Effector CD4-positive, alpha-beta T cell (primary cell): ENCODE results near the gene MPPED2.
"Not testable (repeated sequence)": the region's sequence is repeated elsewhere in the genome, so short reads cannot be mapped to it uniquely, and the experiment has no call there.

Source experiments
- DNase-seq: peaks from one replicate; pipeline ENCODE4 v3.0.0-alpha.2; 2020

MPPED2 gene

GRCh38 chr11:30578406-30578805, 7.7 kb downstream of the MPPED2 start:
- no peak for DNase-seq

DNA sequence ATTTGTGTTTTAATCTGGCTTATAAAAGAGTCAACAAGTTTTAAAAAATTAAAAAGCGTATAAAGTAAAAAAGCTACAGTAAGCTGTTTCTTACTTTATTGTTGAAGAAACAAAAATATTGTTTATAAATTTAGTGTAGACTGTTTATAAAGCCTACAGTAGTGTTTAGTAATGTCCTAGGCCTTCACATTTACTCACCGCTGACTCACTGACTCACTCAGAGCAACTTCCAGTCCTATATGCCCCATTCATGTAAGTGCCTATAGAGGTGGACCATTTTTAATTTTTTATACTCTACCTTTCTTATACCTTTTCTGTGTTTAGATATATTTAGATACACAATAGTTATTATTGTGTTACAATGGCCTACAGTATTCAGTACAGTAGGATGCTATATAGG, 12.2 kb downstream of the MPPED2 start:
- DNase-seq = no peak

DNA sequence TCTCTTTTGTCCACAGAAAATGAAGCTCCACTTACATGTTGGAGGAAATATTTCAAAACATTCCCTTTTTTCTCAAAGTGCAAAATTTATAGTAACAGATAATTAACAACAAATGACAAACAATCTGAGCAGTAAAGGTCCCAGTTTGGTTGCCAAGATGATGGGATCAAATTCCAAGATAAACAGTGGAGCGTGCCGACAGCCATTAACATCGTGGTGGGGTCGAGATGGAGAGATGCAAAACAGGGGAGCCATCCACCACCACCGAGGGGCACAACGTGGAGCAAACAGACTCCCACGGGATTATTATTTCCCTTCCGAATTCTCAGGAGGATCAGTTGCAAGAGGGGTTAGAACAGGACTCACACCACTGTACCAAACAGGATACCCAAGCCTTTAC, 17.2 kb downstream of the MPPED2 start:
- no peak for DNase-seq

DNA sequence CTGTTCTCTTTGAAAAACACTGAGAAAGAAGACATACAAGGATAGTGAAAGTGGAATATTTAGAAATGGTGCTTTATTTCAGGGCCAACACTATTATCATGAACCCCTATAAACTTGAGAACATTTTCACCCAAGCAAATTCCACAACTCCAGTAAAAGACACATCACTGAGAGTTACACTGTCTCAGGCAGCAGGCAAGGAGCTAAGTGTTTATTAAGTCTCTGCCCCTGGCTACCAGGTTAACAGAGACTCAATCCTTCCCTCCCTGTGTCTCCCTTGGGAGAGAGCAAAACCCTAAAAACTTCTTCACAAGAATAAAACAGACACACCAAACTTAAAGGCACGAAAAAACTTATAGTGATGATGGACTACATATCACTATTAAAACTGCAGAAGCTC, 18.5 kb downstream of the MPPED2 start:
- no peak for DNase-seq

DNA sequence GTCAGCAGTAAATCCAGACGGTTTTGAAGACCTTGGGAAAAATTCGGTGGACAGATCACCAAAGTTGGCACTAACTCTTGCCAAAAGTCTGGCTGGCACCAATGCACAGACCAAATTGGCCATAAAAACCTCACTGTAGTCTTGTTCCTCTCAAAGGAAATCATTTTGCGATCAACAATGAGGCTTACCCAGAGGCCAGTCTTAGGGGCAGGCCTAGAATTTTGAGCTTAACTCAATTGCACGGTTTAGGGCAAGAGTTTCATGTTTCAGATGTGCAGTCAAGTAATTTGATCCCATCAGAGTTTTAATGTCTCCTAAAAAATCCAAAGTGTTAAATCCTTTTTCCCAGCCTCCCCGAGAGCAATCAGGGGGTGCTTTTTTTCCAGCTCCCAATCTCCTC, 19.0 kb downstream of the MPPED2 start:
- DNase-seq = no peak

DNA sequence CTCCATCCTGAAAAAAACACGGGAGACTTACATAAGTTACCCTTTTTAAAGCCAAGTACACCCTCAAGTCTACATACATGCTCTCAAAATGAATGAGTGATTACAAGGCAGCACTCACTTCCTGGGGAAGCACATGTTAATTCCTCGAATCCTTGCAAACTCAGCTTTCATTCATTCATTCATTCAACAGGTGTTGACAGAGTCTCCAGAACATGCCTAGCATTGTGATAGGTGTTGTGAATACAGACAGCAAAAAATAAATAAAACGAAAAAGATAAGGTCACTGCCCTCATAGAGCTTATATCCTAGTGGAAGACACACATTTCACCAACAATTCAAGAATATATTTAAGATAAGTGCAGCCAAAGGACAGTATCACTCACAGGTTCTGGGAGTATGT, 19.7 kb downstream of the MPPED2 start:
- DNase-seq = no peak

GRCh38 chr11:30565027-30565426, 21.1 kb downstream of the MPPED2 start:
- DNase-seq = no peak

- DNase-seq = no peak
Observed at GRCh38 chr11:30561691-30562415, 24.3 kb downstream of the MPPED2 start.

DNA sequence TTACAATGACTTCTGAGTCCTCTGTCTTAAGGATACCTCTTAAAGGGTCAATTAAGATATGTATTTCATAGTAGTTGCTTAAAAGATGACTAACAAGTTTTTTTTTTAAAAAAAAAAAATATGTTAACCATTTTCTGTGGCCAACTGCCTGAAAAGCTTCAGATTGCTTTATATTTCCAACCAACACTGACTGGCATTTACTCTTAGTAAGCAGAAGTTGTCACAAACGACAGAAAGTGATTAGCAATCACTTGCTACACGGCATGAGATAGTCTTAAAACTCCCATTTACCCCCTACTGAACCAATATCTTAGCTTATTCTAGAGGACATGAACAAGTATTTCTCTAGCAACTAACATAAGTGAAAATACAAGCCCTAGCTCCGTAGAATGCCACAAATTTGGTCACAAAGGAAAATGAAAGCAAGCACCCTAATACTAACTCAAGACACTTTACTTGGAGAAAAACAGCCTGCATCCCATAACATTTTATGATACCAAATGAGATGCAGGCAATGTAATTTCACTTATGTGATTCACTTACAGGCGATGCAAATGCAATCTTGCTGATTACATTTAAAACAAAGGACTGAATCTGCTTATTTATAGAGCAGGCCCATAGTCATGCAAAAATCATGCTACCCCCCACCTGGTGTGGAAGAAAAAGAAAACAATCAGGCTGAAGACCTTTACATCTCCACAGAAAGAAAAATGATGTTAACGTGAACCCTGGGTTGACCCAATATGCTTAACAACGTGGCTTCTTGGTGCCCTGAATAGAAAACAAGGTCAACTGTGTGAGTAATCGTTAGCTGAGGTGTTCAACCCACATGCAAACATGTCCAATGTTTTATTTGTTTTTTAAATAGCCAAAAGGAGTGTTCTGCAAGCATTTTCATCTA, 25.7 kb downstream of the MPPED2 start:
- no peak for DNase-seq

GRCh38 chr11:30559004-30559403, 27.1 kb downstream of the MPPED2 start:
- DNase-seq = no peak

GRCh38 chr11:30554587-30554986, 31.6 kb downstream of the MPPED2 start:
- not testable (repeated sequence) for DNase-seq

GRCh38 chr11:30553521-30554110, 32.5 kb downstream of the MPPED2 start:
- DNase-seq = no peak

DNA sequence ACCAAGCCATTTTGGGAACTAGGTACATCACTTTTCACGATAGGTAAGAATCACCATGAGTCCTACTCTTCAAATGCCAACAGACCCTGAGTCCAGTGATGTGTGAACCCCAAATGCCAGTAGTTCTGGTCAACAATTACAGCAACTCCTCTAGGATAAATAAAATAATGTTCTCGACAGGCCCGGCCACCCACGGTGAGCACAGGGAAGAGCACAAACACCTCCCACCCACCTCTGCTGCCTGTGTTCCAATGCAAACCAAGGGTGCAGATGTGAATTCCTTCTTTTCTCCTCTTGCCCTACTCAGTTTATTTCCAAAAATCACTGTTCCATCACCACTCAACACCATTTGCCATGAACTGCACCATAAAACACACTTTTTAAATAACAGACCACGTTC, 33.3 kb downstream of the MPPED2 start:
- no peak for DNase-seq

GRCh38 chr11:30550022-30550542, 36.1 kb downstream of the MPPED2 start:
- no peak for DNase-seq

DNA sequence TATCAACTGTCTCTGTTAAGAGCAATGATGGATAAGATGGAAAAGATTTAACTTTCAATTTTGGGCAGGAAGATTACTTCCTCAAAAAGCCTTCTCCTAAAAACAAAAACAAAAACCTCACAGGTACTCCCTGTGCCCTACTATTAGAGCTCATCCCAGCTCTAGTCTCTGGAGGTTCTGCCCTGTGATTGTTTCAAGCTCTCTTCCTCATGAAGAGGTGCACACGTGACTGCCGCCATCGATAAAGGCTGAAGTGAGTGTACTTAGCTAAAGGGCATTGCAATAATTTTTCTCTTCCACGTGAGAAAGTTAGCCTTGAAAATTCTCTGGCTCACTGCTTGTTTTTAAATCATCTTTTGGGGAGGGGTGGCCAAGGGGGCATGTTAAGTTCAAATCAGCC, 36.6 kb downstream of the MPPED2 start:
- DNase-seq = no peak

- DNase-seq = no peak
Observed at GRCh38 chr11:30546334-30546733, 39.8 kb downstream of the MPPED2 start.

DNA sequence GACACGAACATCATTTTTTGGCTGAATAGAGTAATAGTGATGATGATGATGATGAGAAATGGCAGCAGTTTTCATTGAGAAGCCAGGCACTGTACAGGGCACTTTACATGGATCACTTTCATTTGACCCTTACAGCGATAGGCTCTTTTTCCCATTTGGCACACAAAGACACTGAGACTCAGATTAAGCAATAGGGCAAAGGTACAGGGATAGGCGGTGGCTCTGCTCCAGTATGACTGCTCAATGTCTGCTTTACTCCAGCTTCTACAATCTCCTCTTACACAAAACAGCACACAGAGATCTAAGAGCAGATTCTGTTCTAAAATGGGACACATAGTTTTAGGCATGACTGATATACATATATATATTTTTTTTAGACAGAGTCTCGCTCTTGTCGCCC, 40.6 kb downstream of the MPPED2 start:
- no peak for DNase-seq

DNA sequence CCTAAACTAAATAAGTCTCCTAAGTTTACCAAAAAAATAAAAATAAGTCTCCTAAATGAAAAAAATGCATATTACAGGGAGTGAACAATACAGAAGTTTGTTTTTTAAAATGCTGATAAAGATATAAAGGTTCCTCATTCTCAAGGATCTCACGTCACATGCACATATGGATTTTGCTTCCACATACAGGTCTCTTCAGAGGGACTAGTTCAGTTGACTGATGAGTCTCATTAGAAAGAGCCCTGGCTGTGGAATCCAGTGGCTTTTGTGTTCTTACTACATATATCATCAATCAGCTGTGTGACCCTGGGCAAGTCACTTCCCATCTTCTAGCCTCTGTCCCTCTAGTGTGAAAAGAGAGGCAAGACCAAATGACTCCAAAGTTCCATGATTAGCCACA, 43.1 kb downstream of the MPPED2 start:
- DNase-seq = no peak

GRCh38 chr11:30540781-30541180, 45.4 kb downstream of the MPPED2 start:
- DNase-seq = no peak

DNA sequence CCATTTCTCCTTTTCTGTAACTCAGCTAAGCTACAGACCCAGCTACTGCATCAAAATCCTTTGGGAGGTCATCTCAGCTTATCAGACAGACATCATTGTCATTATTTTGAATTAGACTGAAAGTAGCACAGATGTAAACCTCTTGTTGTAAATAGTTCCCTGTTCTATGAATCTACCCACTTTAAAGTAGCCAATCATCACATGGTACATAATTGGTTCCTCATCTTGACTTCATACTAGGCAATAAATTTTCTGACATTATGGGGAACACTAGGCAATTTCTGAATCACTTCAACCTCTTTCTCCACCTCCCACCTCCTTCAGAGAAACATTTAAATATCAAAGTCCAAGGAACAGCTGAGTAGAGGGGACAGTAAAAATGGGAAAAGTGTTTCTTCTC, 47.9 kb downstream of the MPPED2 start:
- DNase-seq = no peak

DNA sequence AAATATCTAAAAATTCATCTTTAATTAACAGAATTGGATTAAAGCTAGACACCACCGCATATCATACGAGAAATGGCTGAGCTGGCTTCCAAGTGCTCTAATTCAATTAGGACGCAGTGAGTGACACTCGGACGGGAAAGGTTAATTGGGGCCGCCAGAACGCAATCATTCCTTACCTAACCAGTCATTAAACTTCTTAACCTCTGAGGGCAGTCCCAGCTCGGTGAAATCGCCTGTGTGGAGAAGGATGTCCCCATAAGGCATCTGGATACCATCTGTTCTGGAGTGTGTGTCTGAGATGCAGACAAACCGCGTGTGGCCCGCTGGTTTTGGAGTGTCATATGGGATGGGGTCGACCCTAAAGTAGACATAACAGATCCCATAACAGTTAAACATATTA, 50.3 kb downstream of the MPPED2 start:
- no peak for DNase-seq

GRCh38 chr11:30533445-30533947, 52.7 kb downstream of the MPPED2 start:
- DNase-seq = no peak

- no peak for DNase-seq
Observed at GRCh38 chr11:30527566-30527965, 58.6 kb downstream of the MPPED2 start.
